ENCODE measurements around the gene GJC2. TPM values are rescaled to one million over a fixed set of nuclear protein-coding genes. Genes with fewer than 3 reads are reported as not detected.
"Not testable (repeated sequence)": the region's sequence is repeated elsewhere in the genome, so short reads cannot be mapped to it uniquely, and the experiment has no call there.

Gene GJC2
- total RNA-seq, 1 donor from 2014 or later = 2.5 TPM

DNA sequence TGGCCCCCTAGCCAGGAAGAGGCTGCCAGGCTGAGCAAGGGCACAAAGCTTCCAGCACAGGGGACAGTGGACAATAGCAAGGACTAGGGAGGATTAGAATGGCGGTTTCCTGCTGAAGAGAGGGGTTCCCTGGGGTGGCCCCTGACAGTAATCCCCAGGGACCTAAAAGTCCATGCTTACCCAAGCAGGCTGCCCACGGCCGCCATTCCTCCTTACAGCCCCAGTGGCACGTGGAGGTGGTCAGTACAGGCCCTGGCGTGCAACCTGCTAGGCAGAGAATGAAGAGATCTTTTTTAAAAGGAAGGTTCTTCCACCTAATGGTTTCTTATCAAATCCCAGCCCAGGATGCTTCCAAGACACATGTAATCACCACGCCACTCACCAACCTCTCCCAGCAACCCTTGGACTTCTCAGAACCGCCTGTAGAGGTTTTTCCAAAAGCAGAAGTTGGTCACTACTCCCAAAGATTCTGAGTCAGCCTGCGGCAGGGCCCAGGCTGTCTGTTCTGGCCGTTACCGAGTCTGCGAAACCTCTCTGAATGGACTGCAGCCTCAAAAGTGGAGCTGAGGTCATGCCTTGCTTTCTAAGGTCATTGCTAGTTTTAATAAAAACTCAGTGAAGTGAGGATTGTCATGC, 41.6 kb upstream of the GJC2 start:
- DNase-seq (ENCODE audit: low spot score in 2 of 2, unreplicated experiment in 2 of 2) = no peak
- Mint-ChIP-seq H3K27me3 (ENCODE audit: low read depth) (no peaks in the 10 kb centered on the region), H3K4me1 (peaks cover 32% of the 10 kb centered on the region), H3K4me3 (peak overlapping the region; percentile 91), H3K36me3 (no peaks in the 10 kb centered on the region), H3K27ac (peak overlapping the region; percentile 99), H3K9me3 (no peaks in the 10 kb centered on the region)
- TF ChIP-seq CTCF (IDR thresholded peaks at IDR 0.05; ENCODE audit: unreplicated experiment) = no peak

- no peaks in the 10 kb centered on the region for H3K27me3 Mint-ChIP-seq (ENCODE audit: low read depth)
- no peaks in the 10 kb centered on the region for H3K36me3 Mint-ChIP-seq
- no peak for TF ChIP-seq CTCF (IDR thresholded peaks at IDR 0.05; ENCODE audit: unreplicated experiment)
- H3K27ac Mint-ChIP-seq = peak overlapping the region; percentile 99
- no peak for DNase-seq (ENCODE audit: low spot score in 2 of 2, unreplicated experiment in 2 of 2)
- no peaks in the 10 kb centered on the region for H3K9me3 Mint-ChIP-seq
- peaks cover 29% of the 10 kb centered on the region for H3K4me1 Mint-ChIP-seq
- H3K4me3 Mint-ChIP-seq = peak overlapping the region; percentile 91
Measured at GRCh38 chr1:228108742-228109072, 41.0 kb upstream of the GJC2 start.

DNA sequence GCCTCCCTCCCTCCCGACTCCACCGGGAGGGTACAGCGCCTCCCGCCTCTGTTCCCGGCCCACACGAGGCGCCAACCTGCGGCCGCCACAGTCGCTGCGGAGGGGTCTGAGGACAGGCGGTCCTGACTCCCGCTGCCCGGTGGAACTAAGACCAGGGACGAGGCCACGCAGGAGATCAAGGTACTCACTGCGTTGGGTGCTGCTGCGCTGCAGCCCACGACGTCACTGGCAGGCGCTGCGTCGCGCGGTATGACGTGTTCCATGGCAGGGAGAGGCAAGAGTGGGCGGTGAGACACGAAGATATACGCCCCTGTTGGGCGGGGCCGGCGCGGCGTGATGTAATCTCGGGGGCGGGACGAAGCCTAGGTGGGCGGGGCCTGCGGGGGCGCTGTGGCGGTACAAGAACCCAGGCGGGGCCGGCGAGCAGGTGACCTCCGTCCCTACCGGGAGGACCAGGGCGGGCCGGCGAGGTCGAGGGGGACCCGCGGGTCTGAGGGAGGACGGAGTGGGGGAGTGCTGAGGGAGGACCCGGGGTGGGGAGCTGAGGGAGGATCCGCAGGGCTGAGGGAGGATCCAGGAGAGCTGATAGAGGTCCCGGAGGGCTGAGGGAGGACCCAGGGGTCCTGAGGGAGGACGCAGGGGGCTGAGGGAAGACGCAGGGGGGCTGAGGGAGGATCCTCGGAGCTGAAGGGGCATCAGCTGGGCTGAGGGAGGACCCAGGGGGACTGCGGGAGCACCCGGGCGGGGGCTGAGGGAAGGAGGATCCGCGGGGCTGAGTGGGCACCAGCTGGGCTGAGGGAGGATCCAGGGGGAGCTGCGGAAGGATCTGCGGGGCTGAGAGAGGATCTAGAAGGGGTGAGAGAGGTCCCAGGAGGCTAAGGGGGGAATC, 40.4 kb upstream of the GJC2 start, which contains the start of gene MRPL55:
Gene MRPL55 (minus strand): TSS at position 227 of the 889 bp plus-strand sequence. CDS start 1,039 bp downstream, outside the sequence.
- H3K27me3 Mint-ChIP-seq (ENCODE audit: low read depth) = no peaks in the 10 kb centered on the region
- no peak for TF ChIP-seq CTCF (IDR thresholded peaks at IDR 0.05; ENCODE audit: unreplicated experiment)
- peak; percentile 93 to 100 for DNase-seq (ENCODE audit: low spot score in 2 of 2, unreplicated experiment in 2 of 2)
- H3K36me3 Mint-ChIP-seq = no peaks in the 10 kb centered on the region
- H3K4me3 Mint-ChIP-seq = peak within 1 kb of the TSS; percentile 91
- H3K27ac Mint-ChIP-seq = peak within 1 kb of the TSS; percentile 99
- no peaks in the 10 kb centered on the region for H3K9me3 Mint-ChIP-seq
- H3K4me1 Mint-ChIP-seq = peaks cover 27% of the 10 kb centered on the region

- H3K4me3 Mint-ChIP-seq = peak overlapping the region; percentile 91
- H3K36me3 Mint-ChIP-seq = no peaks in the 10 kb centered on the region
- H3K27me3 Mint-ChIP-seq (ENCODE audit: low read depth) = no peaks in the 10 kb centered on the region
- DNase-seq (ENCODE audit: low spot score in 2 of 2, unreplicated experiment in 2 of 2) = peak in 1 of 2 experiments; percentile 55
- peak overlapping the region; percentile 99 for H3K27ac Mint-ChIP-seq
- no peaks in the 10 kb centered on the region for H3K9me3 Mint-ChIP-seq
- TF ChIP-seq CTCF (IDR thresholded peaks at IDR 0.05; ENCODE audit: unreplicated experiment) = no peak
- peaks cover 24% of the 10 kb centered on the region for H3K4me1 Mint-ChIP-seq
Measured at GRCh38 chr1:228109962-228110488, 39.7 kb upstream of the GJC2 start.

- Mint-ChIP-seq H3K36me3 (no peaks in the 10 kb centered on the region), H3K4me3 (peak overlapping the region; percentile 91), H3K9me3 (no peaks in the 10 kb centered on the region), H3K27me3 (ENCODE audit: low read depth) (no peaks in the 10 kb centered on the region), H3K4me1 (peaks cover 24% of the 10 kb centered on the region), H3K27ac (peak overlapping the region; percentile 99)
- no peak for TF ChIP-seq CTCF (IDR thresholded peaks at IDR 0.05; ENCODE audit: unreplicated experiment)
- DNase-seq (ENCODE audit: low spot score in 2 of 2, unreplicated experiment in 2 of 2) = no peak
Measured at GRCh38 chr1:228110556-228110955, 39.2 kb upstream of the GJC2 start.

GRCh38 chr1:228111315-228111714, 38.4 kb upstream of the GJC2 start:
- not testable (repeated sequence) for H3K36me3 Mint-ChIP-seq; H3K9me3 Mint-ChIP-seq; H3K4me3 Mint-ChIP-seq; H3K27me3 Mint-ChIP-seq (ENCODE audit: low read depth); DNase-seq (ENCODE audit: low spot score in 2 of 2, unreplicated experiment in 2 of 2)
- Mint-ChIP-seq H3K4me1 (peaks cover 24% of the 10 kb centered on the region), H3K27ac (peak overlapping the region; percentile 99)
